Left cardiac atrium (tissue), 4 donors: ENCODE data around the gene C2orf92. TPM values are rescaled to one million over a fixed set of nuclear protein-coding genes. Genes with fewer than 3 reads are reported as not detected.
"Not testable (repeated sequence)": the region's sequence is repeated elsewhere in the genome, so short reads cannot be mapped to it uniquely, and the experiment has no call there.

Experiments
- ATAC-seq, 2 donors: fragments of 200-7000 bp; cut with Tn5 transposase; one replicate each; pipeline ENCODE4 v1.9.1; 2020; ENCODE audit warnings: mild to moderate bottlenecking in 2 of 2, moderate library complexity in 2 of 2
- DNase-seq: peaks from one replicate; pipeline ENCODE4 v3.0.0-alpha.2; 2020
- intact Hi-C, 2 donors: fragments of 100-400 bp; cut with DNase I; formaldehyde crosslinking; loops; one replicate each; pipeline versions ENCODE4 v1.14.1 to v1.15.1; 2022 to 2023
- total RNA-seq, 2 donors: library from RNA; stranded (reverse); fragmentation: NEBNext Ultra II Directional; extraction: Animal tissue kit (Norgen Biotek cat#: 25700); gene quantifications; one replicate each; pipeline ENCODE4 v1.2.1, GENCODE V29; 2021
- donor health status: DM: no; HTN: yes; CAD: no.
- donor health status: DM: no; HTN: yes; CAD: no; lungs with severe emphysema.
- donor health status: DM: yes; HTN: yes; CAD: no.
- donor health status: Dilated cardiomyopathy.

The C2orf92 gene
- total RNA-seq, 2 donors from 2014 or later, result 2.7 to 3.9 TPM

DNA sequence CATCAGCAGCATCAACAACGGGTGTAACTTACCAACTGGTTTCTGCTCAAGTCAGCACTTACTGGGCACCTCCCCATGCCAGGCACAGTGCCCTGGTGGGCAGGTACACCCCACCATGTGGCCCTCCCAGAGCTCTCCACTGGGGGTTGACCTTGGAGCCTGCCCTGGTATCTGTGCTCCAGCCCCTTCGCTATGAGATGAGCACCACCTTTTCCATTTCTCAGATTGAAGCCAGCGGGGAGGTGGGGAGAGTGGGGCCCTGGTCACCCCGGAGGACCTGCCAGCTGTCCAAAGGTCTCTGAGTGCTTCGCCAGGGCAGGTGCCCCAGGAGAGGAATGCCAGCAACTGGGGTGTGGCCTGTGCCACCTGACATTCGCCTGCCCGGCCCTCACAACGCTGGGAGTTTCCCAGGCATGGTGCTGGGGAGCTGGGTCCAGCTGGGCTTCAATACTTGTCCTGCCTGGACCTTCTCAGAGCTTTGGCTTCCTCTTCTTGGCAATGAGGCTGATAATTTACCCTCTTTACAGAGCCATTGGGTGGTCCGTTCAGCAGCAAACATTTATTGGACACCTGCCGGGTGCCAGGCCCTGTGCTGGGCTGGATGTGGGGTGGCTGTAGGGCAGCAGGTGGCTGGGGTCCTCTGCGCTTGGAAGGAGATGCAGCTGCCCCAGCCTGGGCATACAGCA lies 38.0 kb downstream of the C2orf92 start:
- intact Hi-C loops, result no loop called here
- DNase-seq (no peak), ATAC-seq (no peak)

DNA sequence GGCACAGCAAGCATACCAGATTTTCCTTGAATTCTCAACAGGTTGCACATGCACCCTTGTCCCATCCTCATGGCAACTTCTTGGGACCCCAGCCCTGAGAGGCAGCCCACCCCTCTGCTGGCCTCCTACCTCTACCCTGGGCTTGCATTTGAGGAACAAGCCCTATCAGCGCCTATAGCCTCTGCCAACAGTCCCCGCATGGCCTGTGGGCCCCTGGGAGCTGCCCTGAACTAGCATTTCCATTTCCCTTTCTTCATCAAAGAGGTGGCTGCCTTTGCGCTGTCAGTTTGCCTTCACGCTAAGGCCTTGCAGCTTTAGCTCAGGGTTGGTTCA lies 38.5 kb downstream of the C2orf92 start:
- intact Hi-C loops, result no loop called here
- no peak for ATAC-seq
- no peak for DNase-seq

DNA sequence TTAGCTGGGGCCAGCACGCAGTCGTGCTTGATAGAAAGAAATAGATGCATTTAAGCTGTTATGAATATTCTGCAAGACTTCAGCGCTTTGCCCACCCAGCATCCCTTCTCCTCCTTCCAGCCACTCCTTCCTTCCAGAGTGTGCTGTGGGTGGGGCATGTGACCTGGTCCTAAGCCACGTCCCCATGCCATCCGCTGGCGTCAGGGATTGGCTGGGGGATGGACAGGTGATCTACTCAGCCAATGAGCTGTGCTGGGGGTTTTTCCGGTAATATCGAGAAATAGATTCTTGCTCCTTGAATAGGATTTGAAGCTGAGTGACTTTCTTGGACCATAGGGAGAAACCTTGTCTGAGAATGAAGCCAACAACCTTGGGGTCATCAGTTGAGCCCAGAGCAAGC lies 39.1 kb downstream of the C2orf92 start:
- intact Hi-C loops, result no loop called here
- ATAC-seq (no peak), DNase-seq (no peak)

DNA sequence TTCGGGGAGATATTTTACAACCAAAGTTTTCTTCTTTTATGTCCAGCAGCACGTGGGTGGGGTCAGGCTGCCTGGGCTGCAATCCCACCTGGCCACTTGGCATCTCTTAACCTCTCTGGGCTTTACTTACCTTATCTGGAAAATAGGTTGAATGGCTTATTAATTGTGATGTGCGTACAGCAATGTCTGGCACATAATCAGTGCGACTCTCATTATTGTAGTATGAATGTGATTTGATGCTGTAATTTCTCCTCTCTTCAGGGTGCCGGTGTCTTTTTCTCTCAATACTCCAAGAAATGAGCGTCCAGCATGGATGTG lies 41.8 kb downstream of the C2orf92 start:
- DNase-seq (no peak), ATAC-seq (no peak)
- intact Hi-C loops, result loop anchor here in 1 of 2 donors (10.0 kb wide), 1 partner anchor 673 kb away; no protein-coding TSS in a partner anchor

DNA sequence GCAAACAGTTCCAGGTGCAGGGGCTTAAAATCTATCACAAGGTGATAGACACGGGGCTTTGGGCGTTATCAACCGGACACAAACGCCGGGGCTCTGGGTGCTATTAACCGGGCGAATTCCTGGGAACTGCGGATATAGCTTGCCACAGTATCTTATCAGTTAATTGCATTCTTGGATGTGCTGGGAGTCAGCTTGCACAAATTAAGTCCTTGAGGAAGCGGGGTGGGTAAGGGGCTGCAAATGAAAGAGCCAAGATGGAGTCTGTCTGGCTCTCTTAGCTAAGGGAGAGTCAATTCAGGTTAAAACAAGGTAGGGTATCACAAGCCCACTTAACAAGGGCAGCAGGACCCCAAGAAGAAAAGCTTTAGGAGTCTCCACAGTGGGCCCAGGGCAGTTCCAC lies 42.7 kb downstream of the C2orf92 start:
- intact Hi-C loops, result loop anchor here in 1 of 2 donors (10.0 kb wide), 1 partner anchor 673 kb away; no protein-coding TSS in a partner anchor
- not testable (repeated sequence) for DNase-seq, ATAC-seq

DNA sequence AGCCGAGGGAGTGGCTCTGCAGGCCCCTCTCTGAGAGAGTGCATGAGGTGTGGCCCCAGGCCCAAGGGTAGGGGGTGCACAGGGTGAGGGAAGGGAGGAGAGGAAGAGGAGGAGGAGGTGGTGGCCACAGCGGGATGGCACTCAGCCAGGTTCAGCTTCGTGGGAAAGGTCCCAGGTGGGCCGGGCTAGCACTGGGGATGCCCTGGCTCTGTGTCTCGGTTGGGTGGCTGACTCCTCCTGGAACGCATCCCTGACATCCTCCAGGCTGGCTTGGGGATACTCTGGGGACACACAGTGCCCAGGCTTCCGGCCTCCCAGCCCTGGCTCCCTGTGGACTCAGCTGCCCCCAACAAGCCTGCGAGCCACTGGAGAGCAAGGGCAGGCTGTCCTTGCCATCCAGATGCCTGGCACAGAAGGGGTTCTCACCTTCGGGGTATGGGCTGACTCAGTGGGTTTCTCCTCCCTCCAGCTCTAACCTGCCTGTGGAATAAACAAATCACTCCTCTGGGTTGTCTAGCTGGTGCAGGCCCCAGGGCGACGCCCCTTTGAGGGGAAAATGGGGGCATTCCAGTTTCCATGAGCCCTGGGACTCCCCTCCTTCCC lies 43.3 kb downstream of the C2orf92 start:
- intact Hi-C loops, result loop anchor here in 1 of 2 donors (10.0 kb wide), 1 partner anchor 672 kb away; no protein-coding TSS in a partner anchor
- no peak for ATAC-seq
- DNase-seq, result no peak

DNA sequence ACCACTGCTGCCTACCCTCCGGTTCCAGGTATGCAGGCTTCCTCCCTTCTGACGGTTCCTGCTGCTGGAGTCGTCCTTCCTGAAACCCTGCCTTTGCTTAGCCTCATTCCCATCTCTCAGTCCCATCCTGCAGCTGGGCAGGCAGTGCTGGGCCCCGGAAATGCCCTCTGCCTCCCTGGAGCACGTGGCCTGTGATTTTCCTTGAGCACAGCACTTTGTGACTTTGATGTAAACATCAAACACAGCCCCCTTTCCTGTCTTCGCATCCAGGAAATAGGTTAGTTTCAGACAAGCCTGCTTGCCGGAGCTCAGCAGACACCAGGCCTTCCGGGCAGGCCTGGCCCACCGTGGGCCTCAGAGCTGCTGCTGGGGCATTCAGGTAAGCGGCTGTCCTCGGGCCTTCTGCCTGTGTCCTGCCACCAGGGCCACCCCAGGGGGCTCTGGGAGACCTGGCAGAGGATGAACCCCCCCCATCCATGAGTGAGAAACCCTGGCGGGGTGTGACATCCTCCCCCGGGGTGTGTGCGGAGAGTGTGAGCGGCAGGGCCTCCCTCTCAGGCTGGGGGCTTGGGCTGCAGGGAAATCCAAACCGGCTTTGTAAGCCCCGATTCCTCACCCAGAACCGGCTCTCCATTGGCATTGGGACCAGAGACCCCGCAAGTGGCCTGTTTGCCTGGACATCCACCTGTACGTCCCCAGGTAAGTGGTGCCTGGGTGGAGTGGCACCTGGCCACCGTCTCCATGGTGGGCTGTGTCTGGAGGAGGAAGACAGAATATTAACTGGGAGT lies 44.0 kb downstream of the C2orf92 start, which contains the start of gene ZAP70:
Gene ZAP70, plus strand, starts transcription at position 281 of the 788 bp plus-strand sequence. CDS start 10,461 bp downstream, outside the sequence.
- ATAC-seq (peak in 1 of 2 donors; percentile 43), DNase-seq (peak; percentile 20)
- intact Hi-C loops, result loop anchor here in 1 of 2 donors (10.0 kb wide), 1 partner anchor 671 kb away; no protein-coding TSS in a partner anchor

DNA sequence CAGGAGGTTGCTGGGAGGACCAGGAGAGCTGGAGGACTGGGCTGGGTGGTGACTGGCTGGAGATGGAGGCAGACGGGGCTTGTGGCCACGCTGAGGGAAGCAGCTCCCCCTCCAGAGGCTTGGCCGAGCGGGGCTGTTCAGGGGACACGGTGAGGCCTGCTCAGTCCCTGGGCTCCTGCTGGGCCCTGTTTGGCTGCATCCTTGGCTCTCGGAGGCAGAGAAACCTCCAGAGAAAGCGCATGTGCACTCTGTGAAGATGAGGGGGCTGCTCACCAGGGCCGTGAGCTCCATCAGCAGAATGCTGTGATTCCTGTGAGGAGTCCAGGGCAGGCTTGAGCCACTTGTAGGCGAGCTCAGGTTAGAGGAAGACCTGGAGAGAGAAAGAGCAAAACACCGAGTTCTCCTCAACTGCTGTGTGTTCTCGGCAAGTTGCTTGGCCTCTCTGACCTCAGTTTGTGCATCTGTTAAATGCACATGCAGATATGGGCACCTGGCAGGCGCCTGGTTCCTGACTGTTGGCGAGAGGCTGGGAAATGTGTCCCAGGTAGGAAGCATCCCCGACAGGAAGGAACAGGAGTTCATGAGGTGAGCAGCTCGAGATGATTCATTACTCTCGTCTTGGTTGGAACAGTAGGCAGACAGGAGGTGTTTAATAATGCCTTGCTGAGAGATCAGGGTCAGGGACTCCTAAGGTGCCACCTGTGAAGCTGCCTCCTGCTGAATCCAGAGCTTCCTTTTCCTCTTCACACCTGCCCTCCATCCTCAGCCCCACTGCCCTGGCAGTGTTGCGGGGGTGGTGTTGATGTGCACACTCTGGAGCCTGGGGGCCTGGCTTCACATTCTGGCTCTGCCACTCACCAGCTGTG lies 44.8 kb downstream of the C2orf92 start:
- intact Hi-C loops, result loop anchor here in 1 of 2 donors (10.0 kb wide), 1 partner anchor 670 kb away; no protein-coding TSS in a partner anchor
- DNase-seq (peak; percentile 12), ATAC-seq (no peak)

DNA sequence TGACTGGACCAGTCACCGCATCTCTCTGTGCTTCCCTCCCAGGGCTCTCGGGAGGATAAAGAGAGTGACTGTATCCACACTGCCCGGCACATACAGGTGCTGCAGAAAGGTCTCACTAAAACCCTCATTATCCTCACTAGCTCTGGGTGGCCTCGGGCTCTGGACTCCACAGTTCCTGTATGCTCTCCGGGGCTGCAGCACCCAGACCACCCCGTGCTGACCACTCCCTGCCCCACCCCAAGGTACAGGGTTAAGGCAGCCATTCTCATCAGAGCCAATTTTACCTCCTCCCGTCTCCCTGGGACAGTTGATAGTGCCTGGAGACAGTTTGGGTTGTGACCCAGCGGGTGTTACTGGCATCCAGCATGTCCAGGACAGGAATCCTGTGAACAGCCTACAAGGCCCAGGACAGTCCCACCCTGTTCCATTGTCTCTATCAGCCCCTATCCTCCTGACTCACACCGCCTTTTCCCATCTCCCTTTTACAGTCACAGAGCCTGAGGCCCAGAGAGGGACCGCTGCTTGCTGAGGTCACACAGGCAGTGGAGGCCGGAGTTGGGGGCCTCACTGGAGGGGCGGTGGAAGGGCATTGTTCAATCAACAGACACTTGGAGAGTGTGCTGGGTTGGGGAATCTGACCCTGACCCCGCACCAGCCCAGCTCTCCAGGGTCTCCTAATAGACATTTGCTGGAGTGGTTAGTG lies 45.6 kb downstream of the C2orf92 start:
- DNase-seq, result peak; percentile 13
- intact Hi-C loops, result loop anchor here in 1 of 2 donors (10.0 kb wide), 1 partner anchor 670 kb away; no protein-coding TSS in a partner anchor
- ATAC-seq, result no peak

DNA sequence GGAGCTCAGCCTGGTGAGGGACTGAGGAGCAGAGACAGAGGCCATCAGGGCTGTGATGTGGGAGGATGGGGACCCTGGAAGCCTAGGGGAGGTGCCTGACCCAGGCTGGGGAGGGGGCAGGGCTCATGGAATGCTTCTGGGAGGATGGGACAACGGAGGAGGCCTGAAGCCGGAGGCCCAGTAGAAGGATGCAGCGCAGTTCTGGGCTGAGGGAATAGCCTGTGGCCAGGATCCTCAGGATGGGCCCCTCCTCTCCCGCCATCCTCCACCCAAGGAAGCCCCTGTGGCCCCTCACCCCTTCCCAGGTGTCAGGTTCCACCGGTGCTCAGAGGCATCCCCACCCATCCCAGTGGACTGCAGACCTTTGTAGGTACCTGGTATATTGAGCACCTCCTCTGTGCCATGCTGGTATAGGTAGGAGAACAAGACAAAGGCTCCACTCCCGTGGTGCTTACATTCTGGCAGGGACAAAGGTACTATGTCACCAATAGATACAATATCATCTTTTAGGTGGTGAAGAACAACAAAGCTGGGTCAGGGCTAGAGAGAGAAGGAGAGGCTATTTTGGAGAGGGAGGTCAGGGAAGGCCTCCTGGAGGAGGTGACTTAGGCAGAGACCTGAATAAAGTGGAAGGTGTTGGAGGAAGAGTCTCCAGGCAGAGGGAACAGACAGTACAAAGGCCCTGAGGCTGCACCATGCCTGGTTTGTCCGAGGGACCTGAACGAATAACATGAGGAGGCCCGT lies 46.6 kb downstream of the C2orf92 start:
- intact Hi-C loops, result loop anchor here in 1 of 2 donors (10.0 kb wide), 1 partner anchor 669 kb away; no protein-coding TSS in a partner anchor
- DNase-seq, result peak; percentile 6
- ATAC-seq, result no peak

DNA sequence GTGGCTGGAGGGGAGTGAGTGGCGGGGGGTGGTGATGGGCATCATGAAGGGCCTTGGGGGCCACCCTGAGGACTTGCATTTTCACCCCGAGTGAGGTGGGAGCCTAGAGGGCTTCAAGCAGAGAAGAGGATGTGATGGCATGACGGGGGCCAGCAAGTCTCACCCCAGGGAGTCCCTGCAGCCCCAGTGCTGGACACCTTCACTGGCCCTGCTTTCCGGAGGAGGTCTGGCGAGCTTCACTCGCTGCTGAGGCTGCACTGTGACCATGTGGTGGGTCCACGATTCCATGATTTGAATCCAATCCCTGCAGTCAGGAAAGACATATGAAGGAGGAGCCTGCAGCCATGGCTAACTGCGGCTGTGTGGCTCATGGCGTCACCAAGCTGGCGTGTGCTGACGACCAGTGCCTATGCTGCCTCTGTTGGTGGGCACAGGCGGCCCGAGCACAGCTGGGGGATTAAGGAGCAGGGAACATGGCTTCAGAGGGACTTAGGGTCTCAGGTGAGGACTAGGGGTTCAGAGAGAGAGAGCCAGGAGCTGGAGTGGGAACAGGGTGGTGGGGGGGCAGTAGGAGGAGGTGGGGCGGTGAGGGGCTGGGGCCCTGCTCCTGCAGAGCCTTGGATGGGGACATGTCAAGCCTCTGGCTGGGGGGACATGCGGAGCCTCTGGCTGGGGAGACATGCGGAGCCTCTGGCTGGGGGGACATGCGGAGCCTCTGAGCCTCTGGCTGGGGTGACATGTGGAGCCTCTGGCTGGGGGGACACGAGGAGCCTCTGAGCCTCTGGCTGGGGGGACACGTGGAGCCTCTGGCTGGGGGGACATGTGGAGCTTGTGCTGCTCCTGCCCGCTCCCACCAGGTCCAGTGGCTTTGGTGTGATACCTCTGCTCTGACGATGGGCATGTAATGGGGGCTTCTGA lies 47.4 kb downstream of the C2orf92 start:
- intact Hi-C loops, result loop anchor here in 1 of 2 donors (10.0 kb wide), 1 partner anchor 668 kb away; no protein-coding TSS in a partner anchor
- DNase-seq, result peak; percentile 13
- ATAC-seq, result no peak

DNA sequence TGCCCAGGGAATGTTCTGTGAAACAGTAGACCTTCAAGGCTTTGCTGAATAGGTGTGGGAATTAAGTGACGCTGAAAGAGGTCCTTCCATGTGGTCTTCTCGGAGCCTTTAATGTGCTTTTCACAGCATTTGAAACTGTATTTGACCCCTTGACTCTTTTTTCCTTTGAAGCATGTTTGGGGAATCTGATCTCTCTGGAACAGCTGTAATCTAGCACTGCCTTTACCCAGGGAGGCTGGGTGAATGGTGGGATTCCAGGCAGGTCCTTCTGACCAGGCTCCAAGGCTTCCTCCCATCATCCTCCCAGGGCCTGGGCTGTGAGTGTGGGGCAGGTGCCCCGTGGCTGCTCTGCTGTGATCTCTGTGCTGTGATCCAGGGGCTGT lies 48.1 kb downstream of the C2orf92 start:
- intact Hi-C loops, result loop anchor here in 1 of 2 donors (10.0 kb wide), 1 partner anchor 667 kb away; no protein-coding TSS in a partner anchor

DNA sequence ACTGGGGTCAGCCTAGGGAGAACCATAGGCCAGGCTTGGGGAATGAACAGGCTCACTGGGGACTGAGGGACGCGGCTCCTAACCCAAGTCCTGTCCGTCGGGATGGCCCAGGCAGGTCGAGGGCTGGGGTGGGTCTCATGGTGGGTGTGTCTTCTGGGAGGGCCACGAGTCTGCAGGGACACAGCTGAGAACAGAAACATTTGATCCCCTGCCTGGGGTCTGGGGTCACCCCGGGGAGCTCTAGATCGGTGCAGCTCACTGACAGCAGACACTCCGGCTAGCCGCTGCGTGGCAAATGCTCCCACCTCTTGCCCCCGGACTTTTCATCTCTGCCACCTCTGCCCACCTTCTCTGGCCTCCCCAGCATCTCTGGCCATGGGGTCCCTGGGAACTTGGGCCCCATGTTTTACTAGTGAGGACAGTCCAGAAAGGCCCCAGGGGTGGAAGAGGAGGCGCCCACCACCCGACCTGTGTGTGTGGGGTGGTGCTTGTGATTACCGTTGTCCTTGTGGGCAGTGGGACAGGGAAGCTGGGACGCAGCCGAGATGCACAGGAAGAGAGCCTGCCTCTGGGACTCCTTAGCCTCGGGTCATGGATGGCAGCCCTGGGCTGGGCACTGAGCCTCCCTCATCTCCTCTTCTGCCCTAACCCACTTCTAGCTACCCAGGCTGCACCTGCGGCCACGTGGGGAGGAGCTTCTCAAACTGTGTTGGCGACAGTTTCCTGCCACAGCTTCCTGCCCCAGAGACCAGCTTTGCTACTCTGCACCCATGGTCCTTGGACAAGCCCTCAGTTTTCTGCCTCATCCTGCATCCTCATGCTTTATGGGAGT lies 48.8 kb downstream of the C2orf92 start:
- DNase-seq, result peak; percentile 22
- intact Hi-C loops, result loop anchor here in 1 of 2 donors (10.0 kb wide), 1 partner anchor 667 kb away; no protein-coding TSS in a partner anchor
- ATAC-seq, result peak; percentile 15 to 57

More for the DNA sequence above, 48.1 kb downstream of the C2orf92 start:
- ATAC-seq, result no peak
- DNase-seq, result peak; percentile 6

DNA sequence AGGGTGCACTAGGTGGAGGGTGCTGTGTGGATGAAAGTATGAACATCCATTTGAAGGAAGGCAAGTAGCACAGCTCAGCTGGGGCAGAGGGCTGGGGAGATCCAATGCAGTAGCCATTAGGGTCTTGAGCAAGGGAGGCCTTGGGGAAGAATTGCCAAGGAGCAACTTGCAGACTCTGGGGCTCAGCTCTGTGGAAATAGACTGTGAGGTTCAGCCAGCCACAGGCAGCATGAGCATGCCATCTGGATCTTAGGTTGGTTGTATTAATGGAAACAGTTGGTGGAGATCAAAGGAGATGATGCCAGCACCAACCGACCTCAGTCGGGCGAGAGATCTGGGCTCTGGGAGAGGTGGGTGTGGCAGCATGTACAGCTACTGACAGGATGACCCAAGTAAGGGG lies 49.4 kb downstream of the C2orf92 start:
- intact Hi-C loops, result loop anchor here in 1 of 2 donors (10.0 kb wide), 1 partner anchor 666 kb away; no protein-coding TSS in a partner anchor
- ATAC-seq (no peak), DNase-seq (peak; percentile 0)
